HG02970 (cell line): ENCODE data around the gene SLC25A25.
"Not testable (repeated sequence)": the region's sequence is repeated elsewhere in the genome, so short reads cannot be mapped to it uniquely, and the experiment has no call there.

Experiments used
- ATAC-seq: cut with Tn5 transposase; IDR thresholded peaks from one replicate; pipeline ENCODE4 v1.9.1; 2021; ENCODE audit warnings: mild to moderate bottlenecking, moderate library complexity, moderate number of reproducible peaks; ENCODE audit not compliant: unreplicated experiment, low FRiP score

Gene SLC25A25

GRCh38 chr9:128067645-128068385, at the start of gene SLC25A25:
TSS of gene SLC25A25 (plus strand) at chr9:128068232. CDS start at chr9:128068320, 88 bp downstream.
- peak; percentile 73 for ATAC-seq

DNA sequence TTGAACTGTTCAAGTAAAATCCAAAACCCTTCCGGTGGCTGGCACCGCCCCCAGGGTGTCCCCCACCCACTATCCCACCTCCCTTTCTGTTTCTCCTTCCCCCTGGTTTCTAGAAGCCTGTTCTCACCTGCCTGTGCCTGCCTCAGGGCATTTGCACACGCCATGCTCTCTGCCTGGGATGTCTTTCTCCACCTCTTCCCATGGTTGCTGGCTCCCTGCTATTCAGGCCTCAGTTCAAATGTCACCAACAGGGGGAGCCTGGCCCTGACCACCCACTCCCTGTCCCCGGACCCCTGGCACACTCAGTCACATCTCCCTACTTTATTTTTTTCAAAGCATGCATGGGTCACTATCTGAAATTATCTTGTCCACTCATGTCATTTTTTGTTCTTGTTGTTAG, 47.3 kb upstream of the SLC25A25 start:
- no peak for ATAC-seq

GRCh38 chr9:128021098-128021497, 46.9 kb upstream of the SLC25A25 start:
- ATAC-seq = no peak

DNA sequence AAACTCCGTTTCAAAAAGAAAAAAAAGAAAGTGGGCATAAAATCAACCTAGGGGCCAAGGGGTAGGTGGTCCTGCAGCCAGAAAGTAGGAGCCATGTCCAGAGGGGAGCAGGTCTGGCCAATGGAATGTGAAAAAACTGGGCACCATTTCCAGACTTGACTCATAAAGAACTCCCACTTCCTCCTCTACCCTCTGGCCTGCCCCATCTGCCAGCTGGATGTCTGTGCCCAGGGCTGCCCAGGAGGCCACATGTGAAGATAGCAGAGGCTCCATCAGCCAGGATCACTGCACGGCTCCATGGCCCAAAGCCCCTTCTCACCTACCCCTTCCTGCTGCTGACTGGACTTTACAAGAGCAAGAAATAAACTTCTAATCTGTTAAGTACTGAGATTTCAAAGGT, 45.1 kb upstream of the SLC25A25 start:
- ATAC-seq = no peak

- not testable (repeated sequence) for ATAC-seq
Measured at GRCh38 chr9:128023671-128024070, 44.4 kb upstream of the SLC25A25 start.

GRCh38 chr9:128024761-128025308, 43.2 kb upstream of the SLC25A25 start:
- ATAC-seq = no peak

- no peak for ATAC-seq
Measured at GRCh38 chr9:128025736-128026135, 42.3 kb upstream of the SLC25A25 start.

DNA sequence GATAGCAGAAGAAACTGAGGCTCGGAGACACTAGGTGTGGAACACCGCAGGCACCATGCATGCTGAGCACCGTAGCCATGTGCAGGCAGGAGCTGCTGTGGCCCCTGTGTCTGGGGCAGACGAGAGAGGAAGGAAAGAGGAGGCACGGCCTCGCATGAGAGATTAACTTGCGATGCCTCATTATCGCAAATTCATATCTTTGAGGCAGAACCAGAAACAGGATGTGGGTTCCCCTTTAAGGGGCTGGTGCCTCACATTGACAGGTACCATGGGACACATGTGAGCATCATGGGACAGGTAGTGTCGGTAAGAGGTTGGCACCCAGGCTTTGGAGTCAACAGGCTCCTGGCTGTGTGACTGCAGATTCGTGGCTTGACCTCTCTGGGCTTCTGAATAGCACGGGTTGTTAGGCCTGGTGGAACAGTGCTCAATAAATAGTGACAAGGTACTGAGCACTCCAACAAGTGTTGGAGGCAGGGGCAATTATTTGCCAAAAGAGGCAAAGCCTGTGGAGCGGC, 41.7 kb upstream of the SLC25A25 start:
- ATAC-seq = no peak

DNA sequence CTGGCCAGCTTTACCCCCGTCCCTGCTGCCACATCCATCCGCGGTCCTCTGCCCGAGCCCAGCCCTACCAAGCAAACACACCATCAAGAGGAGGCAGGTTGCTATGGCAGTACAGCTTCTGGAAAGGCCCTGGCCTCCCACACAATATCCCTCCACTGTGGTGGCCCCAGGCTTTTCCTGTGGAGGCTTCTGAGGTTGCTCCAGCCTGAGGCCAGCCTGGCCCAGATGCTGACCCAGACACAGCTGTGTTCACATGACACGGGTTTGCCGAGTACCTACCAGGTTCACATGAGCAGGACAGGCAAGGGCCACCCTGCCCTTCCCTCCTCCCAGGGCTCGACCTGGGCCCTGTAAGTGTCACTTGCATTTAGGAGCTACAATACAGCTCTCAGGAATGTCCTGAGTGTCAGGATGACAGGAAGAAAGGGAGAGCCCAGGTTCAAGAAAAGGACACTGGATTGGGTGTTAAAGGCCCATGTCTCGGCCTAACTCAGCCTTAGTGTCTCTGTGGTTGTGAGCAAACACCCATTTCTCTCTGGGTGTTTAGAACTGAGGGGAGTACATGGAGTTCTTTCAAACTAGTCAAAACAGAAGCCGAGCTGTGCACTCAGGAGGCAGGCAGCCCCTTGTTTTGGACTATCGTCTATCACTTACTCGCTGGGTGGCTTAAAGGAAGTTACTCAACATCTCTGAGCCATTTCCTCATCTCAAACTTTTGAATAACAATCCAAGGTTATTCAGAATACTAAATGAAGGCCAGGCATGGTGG, 41.1 kb upstream of the SLC25A25 start:
- ATAC-seq = no peak

GRCh38 chr9:128027705-128028104, 40.3 kb upstream of the SLC25A25 start:
- ATAC-seq = no peak

GRCh38 chr9:128033609-128034008, 34.4 kb upstream of the SLC25A25 start:
- no peak for ATAC-seq

DNA sequence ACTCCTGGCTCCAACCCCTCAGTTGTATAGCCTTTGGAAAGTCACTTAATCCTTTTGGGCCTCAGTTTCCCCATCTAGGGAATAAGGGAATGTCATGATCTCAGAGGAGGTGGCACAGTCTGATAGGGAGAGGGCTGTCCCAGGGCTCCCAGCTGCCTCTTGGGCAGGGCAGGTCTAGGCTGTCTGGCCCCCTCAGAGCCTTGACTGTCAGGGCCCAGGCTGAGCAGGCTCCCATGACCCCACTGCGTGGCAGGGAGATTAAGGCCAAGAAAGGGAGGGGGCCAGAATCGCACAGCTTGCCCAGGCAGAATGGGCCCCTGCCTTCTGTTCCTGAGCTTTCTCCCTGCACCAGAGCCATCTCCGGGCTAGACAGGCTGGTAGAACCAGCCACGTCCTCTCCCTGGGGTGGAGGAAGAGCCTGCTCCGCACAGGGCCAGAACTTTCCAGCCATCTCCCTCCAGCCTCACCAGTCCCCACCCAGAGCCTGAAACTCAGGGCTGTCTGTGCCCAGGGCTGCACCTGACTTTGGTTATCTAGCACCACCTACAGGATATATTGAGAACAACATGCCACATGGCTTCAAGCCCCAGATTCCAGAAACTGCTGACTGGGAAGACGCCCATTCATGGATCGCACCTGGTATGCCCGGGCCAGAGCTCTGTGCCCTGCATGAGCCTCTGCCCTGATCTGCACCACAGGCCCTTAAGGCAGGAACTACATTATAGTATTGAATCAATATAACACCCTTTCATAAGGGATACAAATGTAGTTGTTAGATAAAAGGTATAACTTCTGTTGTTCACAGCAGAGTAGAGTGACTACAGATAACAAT, 33.0 kb upstream of the SLC25A25 start:
- ATAC-seq = no peak

- ATAC-seq = not testable (repeated sequence)
Measured at GRCh38 chr9:128036522-128036921, 31.5 kb upstream of the SLC25A25 start.

- not testable (repeated sequence) for ATAC-seq
Measured at GRCh38 chr9:128040783-128041182, 27.2 kb upstream of the SLC25A25 start.

- no peak for ATAC-seq
Measured at GRCh38 chr9:128042043-128042442, 26.0 kb upstream of the SLC25A25 start.

GRCh38 chr9:128043467-128043868, 24.6 kb upstream of the SLC25A25 start:
- no peak for ATAC-seq

DNA sequence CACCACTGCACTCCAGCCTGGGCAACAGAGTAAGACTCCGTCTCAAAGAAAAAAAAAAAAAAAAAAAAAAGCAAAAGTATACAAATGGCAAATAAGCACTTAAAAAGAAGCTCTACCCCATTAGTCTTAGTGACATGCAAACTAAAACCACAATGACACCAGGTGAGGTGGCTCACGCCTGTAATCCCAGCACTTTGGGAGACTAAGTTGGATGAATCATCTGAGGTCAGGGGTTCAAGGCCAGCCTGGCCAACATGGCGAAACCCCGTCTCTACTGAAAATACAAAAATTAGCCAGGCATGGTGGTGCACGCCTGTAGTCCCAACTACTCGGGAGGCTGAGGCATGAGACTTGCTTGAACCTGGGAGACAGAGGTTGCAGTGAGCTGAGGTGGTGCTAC, 22.6 kb upstream of the SLC25A25 start:
- ATAC-seq = not testable (repeated sequence)

DNA sequence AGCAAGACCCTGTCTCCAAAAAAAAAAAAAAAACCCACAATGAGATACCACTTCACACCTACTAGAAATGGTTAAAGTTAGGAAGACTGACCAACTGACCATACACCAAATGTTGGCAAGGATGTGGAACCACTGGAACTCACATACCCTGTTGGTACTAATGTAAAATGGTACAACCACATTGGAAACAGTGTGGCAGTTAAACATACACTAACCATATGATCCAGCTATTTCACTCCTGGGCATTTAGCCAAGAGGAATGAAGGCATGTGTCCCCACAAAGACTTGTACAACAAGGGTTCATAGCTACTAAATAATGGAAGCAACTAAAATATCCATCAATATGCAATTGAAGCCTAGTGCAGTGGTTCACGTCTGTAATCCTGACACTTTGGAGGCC, 22.2 kb upstream of the SLC25A25 start:
- no peak for ATAC-seq

GRCh38 chr9:128047231-128047630, 20.8 kb upstream of the SLC25A25 start:
- ATAC-seq = no peak

DNA sequence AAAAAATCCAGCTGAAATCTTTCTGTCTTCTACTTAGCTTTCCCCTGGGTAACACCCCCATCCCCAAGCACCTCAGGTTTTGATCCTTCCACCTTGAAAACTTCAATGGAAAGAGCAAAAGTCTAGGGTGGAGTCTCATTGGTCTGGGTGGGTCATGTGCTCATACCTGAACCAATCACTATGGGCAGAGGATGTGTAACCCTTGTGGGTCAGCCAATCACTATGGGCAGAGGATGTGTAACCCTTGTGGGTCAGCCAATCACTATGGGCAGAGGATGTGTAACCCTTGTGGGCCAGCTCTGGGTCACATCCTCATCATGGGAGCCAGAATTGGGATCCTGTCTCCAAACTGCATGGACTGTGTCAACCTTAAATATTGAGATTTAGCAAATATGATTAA, 19.4 kb upstream of the SLC25A25 start:
- ATAC-seq = no peak
